ENCODE data around the gene FBXO24.

GRCh38 chr7:100614308-100614861 lies 28.3 kb downstream of the FBXO24 start:
- no peak for TF ChIP-seq EP300 (IDR thresholded peaks at IDR 0.05; ENCODE audit: low read depth)
- no peak for TF ChIP-seq CTCF (IDR thresholded peaks at IDR 0.05)
